ENCODE measurements around the gene CDC34. TPM values are rescaled to one million over a fixed set of nuclear protein-coding genes. Genes with fewer than 3 reads are reported as not detected.

CDC34 gene
- total RNA-seq, 1 experiment from 2014 or later = 80.5 TPM

GRCh38 chr19:539429-540030 is 8.0 kb downstream of the CDC34 start:
- ChIA-PET CTCF (no interaction called here), POLR2A (no interaction called here)
- ATAC-seq = no peak
- intact Hi-C loops (cut with micrococcal nuclease; ENCODE audit: unreplicated experiment) (no loop called here), in situ Hi-C loops (cut with HindIII; ENCODE audit: low pct_unique_long_range_greater_than_20kb, low sequenced_read_pairs) (no loop called here)
- Histone ChIP-seq H3K4me3 (ENCODE audit: low read depth in 2 of 2, low read length in 2 of 2) (no peak overlapping the region), H3K27ac (ENCODE audit: low read length) (no peak overlapping the region), H3K9me3 (ENCODE audit: control insufficient read depth, insufficient read depth, low read depth, low read length) (no peaks in the 10 kb centered on the region), H3K27me3 (ENCODE audit: control insufficient read depth, insufficient read depth, low read length) (no peaks in the 10 kb centered on the region), H3K36me3 (ENCODE audit: control insufficient read depth, insufficient read depth, low read length) (no peaks in the 10 kb centered on the region), H3K4me1 (ENCODE audit: control insufficient read depth, insufficient read depth, low read length) (peaks cover 6% of the 10 kb centered on the region)
- no peak for DNase-seq (ENCODE audit: low read depth, low spot score)
- no TSS peak for BruUV-seq (replicated peaks)
- TF ChIP-seq TCF7L2 (IDR thresholded peaks at IDR 0.05; ENCODE audit: low read depth, low read length) = no peak
- no peak for TF ChIP-seq SIN3A (IDR thresholded peaks at IDR 0.05; ENCODE audit: borderline replicate concordance, insufficient read depth, low read depth, low read length)
- no peak for TF ChIP-seq POLR2AphosphoS5 (IDR thresholded peaks at IDR 0.05; ENCODE audit: low read depth, low read length)
- TF ChIP-seq, protein P1, sequence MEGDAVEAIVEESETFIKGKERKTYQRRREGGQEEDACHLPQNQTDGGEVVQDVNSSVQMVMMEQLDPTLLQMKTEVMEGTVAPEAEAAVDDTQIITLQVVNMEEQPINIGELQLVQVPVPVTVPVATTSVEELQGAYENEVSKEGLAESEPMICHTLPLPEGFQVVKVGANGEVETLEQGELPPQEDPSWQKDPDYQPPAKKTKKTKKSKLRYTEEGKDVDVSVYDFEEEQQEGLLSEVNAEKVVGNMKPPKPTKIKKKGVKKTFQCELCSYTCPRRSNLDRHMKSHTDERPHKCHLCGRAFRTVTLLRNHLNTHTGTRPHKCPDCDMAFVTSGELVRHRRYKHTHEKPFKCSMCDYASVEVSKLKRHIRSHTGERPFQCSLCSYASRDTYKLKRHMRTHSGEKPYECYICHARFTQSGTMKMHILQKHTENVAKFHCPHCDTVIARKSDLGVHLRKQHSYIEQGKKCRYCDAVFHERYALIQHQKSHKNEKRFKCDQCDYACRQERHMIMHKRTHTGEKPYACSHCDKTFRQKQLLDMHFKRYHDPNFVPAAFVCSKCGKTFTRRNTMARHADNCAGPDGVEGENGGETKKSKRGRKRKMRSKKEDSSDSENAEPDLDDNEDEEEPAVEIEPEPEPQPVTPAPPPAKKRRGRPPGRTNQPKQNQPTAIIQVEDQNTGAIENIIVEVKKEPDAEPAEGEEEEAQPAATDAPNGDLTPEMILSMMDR (IDR thresholded peaks at IDR 0.05) = no peak
- TF ChIP-seq, protein P2, sequence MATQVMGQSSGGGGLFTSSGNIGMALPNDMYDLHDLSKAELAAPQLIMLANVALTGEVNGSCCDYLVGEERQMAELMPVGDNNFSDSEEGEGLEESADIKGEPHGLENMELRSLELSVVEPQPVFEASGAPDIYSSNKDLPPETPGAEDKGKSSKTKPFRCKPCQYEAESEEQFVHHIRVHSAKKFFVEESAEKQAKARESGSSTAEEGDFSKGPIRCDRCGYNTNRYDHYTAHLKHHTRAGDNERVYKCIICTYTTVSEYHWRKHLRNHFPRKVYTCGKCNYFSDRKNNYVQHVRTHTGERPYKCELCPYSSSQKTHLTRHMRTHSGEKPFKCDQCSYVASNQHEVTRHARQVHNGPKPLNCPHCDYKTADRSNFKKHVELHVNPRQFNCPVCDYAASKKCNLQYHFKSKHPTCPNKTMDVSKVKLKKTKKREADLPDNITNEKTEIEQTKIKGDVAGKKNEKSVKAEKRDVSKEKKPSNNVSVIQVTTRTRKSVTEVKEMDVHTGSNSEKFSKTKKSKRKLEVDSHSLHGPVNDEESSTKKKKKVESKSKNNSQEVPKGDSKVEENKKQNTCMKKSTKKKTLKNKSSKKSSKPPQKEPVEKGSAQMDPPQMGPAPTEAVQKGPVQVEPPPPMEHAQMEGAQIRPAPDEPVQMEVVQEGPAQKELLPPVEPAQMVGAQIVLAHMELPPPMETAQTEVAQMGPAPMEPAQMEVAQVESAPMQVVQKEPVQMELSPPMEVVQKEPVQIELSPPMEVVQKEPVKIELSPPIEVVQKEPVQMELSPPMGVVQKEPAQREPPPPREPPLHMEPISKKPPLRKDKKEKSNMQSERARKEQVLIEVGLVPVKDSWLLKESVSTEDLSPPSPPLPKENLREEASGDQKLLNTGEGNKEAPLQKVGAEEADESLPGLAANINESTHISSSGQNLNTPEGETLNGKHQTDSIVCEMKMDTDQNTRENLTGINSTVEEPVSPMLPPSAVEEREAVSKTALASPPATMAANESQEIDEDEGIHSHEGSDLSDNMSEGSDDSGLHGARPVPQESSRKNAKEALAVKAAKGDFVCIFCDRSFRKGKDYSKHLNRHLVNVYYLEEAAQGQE (IDR thresholded peaks at IDR 0.05; ENCODE audit: insufficient read depth in 1 of 2, low read depth in 2 of 2, low read length in 1 of 2) = no peak

DNA sequence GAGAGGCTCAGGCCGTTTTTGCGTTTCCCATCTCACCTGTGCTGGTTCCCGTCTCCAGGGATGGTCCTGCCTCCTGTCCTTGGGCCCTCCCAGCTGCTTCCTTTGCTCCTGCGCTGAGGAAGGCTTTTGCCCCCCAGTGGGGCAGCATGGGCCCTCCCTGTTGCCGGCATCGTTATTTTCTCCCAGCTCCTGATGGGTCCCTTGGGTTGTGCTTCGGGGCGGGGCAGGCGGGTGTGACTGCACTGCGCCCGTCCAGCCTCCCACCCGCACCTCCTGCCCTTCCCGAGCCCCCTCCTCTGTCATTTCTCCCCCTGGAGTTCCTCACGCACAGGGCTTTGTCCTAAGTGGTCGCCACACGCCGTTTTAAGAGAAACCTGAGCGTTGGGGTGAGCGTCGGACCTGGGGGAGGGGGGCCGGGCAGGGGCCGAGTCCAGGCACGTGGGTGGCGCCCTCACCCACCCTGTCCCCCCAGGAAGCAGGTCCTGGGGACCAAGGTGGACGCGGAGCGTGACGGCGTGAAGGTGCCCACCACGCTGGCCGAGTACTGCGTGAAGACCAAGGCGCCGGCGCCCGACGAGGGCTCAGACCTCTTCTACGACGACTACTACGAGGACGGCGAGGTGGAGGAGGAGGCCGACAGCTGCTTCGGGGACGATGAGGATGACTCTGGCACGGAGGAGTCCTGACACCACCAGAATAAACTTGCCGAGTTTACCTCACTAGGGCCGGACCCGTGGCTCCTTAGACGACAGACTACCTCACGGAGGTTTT is 9.5 kb downstream of the CDC34 start:
- Histone ChIP-seq H3K27ac (ENCODE audit: low read length) (no peak overlapping the region), H3K36me3 (ENCODE audit: control insufficient read depth, insufficient read depth, low read length) (no peaks in the 10 kb centered on the region), H3K27me3 (ENCODE audit: control insufficient read depth, insufficient read depth, low read length) (no peaks in the 10 kb centered on the region), H3K4me3 (ENCODE audit: low read depth in 2 of 2, low read length in 2 of 2) (no peak overlapping the region), H3K4me1 (ENCODE audit: control insufficient read depth, insufficient read depth, low read length) (no peaks in the 10 kb centered on the region), H3K9me3 (ENCODE audit: control insufficient read depth, insufficient read depth, low read depth, low read length) (no peaks in the 10 kb centered on the region)
- ChIA-PET POLR2A (no interaction called here), CTCF (no interaction called here)
- ATAC-seq (no peak), DNase-seq (ENCODE audit: low read depth, low spot score) (no peak)
- no peak for TF ChIP-seq TCF7L2 (IDR thresholded peaks at IDR 0.05; ENCODE audit: low read depth, low read length)
- no peak for TF ChIP-seq POLR2AphosphoS5 (IDR thresholded peaks at IDR 0.05; ENCODE audit: low read depth, low read length)
- TF ChIP-seq, protein P2 (IDR thresholded peaks at IDR 0.05; ENCODE audit: insufficient read depth in 1 of 2, low read depth in 2 of 2, low read length in 1 of 2) = no peak
- no peak for TF ChIP-seq SIN3A (IDR thresholded peaks at IDR 0.05; ENCODE audit: borderline replicate concordance, insufficient read depth, low read depth, low read length)
- TF ChIP-seq, protein P1 (IDR thresholded peaks at IDR 0.05) = no peak
- no TSS peak for BruUV-seq (replicated peaks)
- intact Hi-C loops (cut with micrococcal nuclease; ENCODE audit: unreplicated experiment) (no loop called here), in situ Hi-C loops (cut with HindIII; ENCODE audit: low pct_unique_long_range_greater_than_20kb, low sequenced_read_pairs) (no loop called here)
